ENCODE results near the gene DRICH1.
"Not testable (repeated sequence)": the region's sequence is repeated elsewhere in the genome, so short reads cannot be mapped to it uniquely, and the experiment has no call there.

Gene DRICH1

DNA sequence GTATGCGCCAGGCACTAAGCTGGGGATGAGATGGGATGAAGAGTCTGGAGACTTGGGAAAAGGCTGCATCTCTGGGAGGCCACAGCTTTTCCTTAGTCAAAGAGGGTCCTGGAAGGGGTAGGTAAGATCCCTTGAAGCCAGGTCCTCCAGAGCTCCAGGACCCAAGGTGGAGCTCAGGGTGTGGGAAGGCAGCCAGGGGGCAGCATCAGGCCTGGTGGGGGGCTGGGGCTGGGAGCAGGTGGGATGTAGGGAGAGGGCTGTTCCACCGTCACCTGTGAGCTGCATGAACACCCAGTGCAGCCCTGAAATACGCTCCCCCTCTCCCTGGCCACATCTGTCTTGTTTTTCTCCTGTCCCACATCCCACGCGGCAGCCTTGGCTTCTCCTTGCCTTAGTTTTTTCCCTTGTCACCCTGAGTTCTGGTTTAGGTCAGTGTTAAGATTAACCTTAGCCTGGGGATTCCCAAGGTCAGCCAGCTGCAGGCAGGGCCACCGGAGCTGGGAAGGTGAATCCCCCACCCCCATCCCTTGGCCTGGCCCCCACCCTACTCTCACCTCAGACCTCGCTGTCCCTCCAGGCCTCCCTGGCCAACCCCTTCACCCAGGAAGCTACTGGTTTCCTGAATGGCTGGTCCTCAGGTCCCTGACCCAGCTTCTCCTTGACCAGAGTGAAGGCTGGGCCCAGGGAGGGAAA lies 34.4 kb downstream of the DRICH1 start:
- not testable (repeated sequence) for DNase-seq

DNA sequence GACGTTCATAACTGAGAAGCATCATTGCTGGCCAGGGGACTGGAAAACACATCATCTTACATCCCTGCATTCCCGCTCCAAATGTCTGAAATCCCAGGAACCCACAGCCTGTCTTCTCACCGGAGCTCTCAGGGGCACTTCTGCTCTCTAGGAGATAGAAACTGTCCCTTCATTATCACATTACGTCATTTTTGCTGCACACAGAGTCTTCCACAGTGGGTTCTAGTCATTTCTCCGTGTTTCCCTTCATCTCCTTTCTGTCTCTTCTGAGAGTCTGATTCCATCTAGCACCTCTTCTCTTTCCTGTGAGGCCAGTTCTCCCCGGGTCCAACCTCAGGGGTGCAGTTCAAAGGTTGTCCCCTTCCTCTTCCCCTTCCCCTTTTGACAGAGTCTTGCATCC lies 36.2 kb downstream of the DRICH1 start:
- not testable (repeated sequence) for DNase-seq

DNA sequence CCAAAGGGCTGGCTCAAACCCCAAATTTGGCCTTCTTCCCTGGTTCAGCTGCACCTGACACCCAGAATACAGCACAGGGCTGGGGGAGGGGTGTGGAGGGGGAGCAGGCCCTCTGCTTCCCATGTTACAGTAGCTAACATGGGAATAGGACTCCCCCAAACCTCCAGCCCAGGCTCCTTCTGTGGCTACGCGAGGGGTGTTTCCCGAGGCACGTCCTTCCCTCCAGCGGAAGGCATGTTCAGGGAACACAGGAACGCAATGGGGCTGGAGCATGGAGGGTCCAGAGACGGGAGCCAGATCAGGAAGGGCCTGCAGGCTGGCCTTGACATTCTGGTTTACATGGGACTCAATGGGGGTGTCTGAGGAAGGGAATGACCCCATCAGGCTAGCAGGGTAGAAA lies 40.3 kb downstream of the DRICH1 start:
- DNase-seq, result no peak

DNA sequence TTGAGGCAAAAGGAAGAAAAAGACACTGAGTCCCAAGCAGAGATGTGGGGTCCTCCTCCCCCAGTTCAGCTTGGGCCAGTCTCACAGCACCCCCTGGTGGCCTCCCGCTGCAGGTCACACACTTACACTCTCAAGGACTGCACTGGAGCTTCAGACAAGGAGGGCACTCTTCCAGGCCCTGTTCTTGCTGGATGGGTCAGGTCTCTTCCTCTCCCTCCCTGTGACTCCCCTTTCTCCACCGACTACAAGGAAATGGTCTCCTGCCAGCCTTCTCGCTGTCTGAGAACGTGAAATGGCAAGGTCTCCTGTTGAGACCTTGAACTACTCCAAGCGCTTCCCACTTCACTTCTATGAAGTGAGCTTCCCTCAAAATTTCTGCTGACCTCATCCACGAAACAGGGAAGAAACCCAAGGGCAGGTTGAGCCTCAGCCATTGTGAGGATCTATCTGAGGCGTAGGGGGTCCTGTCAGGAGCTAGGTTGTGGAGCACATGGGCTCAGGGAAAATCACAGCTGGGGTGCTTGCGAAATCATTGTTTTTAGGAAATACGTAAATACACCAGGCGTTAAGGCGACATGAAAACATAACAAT lies 40.8 kb downstream of the DRICH1 start:
- DNase-seq, result no peak

DNA sequence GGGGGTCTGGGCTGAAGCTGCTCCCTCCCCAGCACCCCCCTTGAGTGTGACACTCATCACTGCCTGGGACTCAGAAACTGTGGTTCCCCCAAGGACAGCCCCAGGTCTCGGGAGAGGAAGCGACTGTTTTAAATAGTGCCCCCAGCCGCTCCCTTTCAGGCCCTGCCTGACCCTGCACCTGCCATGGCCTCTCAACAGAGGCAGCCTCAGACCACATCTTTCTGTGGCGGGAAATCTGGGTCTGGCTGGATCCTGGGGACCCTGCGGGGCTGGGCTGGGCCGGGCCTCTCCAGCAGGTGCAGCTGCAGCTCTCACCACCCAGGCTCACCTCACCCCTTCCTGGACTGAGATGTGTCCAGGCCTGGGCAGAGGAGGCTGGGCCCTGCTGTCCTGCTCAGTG lies 48.3 kb downstream of the DRICH1 start:
- no peak for DNase-seq

DNA sequence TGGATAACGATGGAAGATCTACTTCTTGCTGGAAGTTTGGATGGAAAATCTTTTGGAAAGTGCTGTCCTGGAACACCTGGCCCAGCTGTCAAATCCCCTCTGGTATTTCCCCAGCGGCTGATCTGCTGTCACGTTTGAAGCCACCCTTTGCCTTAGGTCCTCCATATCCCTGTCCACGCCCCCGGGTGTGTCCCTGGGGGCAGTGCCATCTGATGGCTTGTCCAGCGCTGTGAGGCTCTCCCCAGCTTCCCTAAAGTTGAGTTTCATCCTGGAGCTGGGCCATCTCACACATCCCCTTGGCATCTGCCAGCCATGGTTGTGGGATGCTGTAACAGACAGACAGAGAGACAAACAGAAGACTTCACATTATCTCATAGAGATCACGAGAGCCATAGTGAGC lies 49.0 kb downstream of the DRICH1 start:
- no peak for DNase-seq

DNA sequence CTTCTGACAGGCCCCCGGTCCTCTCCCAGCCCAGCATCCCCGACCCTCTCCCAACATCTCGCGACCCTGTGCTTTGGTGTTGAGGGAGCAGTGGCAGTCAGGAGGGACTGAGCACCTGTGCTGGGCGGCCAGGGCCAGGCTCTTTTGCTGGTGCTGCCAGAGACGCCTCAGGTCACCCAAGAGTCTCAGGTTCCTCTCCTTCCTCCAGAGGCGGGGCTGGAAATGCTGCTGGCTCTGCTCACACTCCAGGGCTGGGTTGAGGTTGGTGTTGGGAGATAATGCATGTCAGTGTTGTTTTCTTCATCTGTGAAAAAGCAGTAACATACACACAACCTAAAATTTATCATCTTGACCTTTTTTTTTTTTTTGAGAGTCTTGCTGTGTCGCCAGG lies 50.9 kb downstream of the DRICH1 start:
- DNase-seq, result no peak

DNA sequence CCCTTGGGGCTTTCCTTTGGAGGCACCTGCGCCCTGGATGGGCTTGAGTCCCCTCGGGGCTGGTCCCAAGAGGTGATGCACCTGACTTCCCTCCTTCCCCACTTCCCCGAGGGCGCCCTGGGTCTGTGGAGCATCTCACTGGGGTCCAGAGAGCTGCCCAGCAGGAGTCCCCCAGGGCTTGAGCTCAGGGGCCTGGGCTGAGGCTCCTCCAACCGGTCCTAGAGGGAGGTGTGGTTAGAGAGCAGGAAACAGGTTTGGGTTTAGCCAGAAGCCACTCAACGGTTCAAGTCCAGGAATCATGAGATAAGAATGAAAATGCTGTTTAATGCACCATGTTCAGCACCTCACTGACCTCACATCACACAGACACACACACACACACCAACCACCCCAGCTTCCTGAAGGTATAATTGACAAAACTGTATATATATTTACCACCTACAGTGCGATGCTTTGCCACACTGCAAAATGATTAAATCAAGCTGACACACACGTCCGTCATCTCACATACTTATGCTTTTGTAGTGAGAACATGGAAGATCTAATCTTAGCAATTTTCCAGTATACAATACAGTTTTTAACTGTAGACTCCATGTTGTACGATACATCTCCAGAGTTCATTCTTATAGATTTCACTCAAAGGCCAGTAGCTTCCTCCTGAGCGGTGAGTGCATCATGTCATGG lies 51.4 kb downstream of the DRICH1 start:
- no peak for DNase-seq

DNA sequence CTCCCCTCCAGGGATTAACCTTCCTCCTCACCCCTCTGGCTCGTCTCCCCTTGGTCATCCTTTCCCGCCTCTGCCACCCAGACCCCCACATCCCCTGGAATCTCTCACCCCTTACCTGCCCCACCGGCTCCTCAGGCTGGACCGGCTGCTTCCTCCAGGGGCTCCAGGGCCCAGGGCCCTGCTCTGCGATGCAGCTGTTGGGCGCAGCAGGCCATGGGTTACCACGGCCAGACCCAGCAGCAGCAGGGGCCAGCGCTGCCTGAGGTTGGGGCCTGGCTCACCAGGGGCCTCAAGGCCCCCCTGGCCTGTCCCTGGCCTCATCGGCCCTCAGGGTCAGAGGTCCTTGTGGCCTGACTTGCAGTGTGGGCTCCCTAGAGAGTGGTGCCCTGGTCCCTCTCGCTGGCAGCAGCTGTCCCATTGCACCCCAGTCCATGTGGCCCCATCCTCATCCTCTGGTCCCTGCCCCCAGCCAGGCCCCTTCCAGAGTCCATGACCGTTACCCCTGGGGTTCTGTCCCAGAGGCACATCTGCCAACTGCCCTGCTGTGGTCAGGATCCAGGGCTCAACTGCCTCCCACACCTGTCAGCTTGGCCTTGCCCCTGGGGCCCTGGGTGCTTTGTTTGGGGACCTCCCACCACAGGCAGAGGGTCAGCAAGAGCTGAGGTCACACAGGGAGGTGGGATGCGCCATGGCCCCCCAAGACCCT lies 52.1 kb downstream of the DRICH1 start, which contains the start of gene IGLL1:
Gene IGLL1, minus strand, starts transcription at position 421 of the 706 bp plus-strand sequence. Its CDS starts 100 bp downstream, at position 321.
- no peak for DNase-seq

DNA sequence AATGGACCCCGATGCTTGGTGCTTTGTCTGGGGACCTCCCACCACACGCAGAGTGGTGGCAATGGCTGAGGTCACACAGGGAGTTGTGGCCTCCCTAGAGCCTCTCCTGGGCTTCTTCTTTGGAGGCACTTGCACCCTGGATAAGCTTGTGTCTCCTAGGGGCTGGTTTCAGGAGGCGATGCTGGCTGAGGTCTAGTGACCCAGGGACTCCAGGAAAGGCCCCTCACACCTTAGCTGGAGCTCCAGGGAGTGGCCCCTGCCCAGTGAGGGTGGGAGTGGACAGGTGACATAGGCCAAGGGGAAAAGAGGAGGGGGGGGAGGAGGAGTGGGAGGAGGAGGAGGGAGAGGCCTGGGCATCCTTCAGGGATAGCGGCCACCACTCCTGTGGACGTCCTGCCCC lies 52.8 kb downstream of the DRICH1 start:
- DNase-seq, result no peak

DNA sequence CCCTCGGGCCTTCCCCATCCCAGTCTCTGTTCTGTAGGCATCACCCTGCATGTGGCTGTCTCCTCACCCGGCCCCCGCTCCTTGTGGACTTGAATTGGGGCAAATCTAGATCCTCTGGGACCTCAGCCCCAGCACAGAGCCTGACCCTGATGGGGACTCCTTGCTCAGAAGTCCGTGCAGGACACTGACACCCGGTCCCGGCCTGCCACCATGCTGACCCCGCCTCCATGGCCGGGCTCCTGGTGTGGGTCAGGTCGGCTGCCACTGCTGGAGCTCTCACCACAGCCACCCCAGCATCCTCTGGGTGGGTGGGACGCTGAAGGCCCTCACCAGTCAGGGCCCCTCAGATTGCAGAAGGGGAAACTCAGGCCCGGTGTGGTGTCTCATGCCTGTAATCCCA lies 53.8 kb downstream of the DRICH1 start:
- DNase-seq, result no peak

DNA sequence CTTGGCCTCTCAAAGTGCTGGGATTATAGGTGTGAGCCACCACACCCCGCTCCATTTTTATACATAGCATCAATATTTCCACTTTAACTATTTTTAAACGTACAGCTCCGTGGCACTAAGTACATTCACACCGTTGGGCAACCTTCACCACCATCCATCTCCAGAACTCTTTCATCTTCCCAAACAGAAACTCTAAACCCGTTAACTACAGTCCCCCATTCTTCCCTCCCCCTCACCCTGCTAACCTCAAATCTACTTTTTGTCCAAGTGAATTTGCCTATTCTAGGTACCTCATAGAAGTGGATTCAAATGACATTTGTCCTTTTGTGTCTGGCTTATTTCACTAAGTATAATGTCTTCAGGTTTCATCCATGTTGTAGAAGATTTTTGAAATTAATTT lies 55.4 kb downstream of the DRICH1 start:
- DNase-seq, result no peak

DNA sequence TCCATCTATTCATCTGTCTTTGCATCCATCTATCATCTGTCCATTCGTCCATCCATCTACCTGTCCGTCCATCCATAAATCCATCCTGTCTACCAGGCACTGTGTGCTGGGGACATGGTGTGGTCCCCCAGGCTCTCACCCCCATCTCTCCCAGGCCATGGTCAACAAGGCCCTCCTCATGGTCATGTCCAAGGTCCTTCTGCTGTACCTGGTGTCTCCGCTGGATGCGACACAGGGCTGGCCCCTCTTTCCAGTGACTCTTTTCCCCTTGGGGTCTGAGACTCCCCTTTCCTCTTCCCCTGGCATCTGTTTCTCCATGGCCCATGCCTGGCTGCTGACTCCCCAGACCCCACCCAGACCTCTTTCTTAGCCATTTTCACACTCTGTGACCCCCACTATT lies 56.5 kb downstream of the DRICH1 start:
- no peak for DNase-seq

DNA sequence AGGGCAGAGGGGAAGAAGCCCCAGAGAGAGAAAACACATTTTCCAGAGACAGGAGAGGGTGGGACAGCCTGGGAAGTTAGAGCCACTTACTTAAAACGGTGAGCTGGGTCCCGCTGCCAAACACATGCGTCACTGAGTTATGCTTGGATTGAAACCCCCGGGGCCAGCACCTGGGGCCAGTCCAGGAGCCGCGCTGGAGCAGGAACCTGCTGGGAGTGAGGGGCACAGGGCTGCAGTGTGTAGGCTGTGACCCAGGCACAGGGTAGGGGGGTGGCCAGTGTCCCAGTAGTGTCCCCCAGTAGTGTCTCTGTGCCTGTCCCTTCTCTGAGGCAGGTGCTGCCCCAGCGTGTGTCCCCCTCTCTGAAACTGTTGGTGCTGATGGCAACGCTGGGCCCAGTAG lies 57.2 kb downstream of the DRICH1 start:
- no peak for DNase-seq

DNA sequence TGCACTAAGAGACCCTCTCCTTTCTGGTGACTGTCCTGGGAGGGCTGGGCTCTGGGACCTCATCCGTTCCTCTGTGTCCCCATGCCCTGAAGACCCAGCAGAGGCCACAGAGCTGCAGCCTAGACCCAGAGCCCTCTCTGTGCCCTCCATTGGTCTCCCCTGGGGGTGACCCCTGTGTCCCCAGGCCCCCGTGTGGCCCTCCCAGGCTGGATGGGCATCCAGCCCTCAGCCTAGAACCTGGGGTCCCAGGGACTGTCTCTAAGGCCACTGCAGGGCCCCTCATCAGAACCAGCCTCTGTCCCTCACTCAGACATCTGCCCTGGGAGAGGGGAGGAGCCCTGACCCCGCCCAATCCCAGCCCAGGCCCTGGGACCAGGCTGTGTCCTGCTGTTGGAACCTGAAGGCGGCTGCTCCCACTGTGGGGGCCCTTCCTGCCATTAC lies 57.7 kb downstream of the DRICH1 start:
- DNase-seq, result no peak

DNA sequence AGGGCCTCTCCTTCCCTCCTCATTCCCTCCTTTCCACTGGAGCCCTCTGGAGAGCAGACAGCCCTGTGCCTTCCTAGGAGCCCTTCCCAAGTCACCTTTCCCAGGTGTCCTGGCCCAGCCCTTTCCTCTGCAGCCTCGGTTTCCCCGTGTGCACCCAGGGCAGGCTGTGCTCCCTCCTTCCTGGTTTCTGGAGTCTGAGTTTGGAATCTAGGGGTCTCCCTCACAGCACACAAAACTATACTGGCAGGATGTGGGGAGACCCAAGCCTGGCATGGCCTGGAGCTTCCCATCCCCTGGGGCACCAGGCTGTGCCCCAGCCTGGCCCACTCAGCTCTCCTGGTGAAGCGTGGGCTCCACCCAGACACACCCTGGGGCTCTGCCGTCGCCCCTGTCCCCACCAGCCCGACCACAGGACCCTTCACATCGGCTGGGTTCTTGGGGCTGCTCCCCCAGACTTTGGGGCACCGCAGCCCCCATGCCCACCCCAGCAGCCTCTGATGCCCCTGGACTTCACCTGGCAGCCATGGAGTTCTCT lies 58.4 kb downstream of the DRICH1 start:
- DNase-seq, result not testable (repeated sequence)

DNA sequence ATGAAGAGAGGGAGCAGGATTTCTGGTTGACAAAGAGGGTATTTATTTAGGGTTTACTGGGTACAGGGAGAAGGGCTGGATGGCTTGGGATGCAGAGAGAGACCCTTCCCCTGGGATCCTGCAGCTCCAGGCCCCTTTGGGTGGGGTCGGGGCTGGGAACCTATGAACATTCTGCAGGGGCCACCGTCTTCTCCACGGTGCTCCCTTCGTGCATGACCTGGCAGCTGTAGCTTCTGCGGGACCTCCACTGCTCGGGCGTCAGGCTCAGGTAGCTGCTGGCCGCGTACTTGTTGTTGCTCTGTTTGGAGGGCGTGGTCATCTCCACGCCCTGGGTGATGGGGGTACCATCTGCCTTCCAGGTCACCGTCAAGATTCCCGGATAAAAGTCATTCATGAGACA lies 59.0 kb downstream of the DRICH1 start:
- DNase-seq, result not testable (repeated sequence)

DNA sequence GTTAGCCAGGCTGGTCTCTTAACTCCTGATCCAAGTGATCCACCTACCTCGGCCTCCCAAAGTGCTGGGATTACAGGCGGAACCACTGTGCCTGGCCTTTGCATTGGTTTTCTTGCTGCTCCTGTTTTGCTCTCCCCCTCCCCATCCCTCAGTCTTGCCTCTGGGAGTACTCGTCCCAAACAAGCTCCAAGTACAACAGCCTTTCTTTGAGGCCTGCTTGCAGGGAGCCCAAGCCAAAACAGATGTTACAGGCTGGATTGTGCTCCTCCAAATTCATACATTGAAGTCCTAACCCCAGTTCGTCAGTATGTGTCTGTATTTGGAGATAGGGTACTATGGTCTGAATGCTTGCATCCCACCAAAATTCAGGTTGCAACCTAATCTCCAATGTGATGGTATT lies 60.6 kb downstream of the DRICH1 start:
- DNase-seq, result no peak

DNA sequence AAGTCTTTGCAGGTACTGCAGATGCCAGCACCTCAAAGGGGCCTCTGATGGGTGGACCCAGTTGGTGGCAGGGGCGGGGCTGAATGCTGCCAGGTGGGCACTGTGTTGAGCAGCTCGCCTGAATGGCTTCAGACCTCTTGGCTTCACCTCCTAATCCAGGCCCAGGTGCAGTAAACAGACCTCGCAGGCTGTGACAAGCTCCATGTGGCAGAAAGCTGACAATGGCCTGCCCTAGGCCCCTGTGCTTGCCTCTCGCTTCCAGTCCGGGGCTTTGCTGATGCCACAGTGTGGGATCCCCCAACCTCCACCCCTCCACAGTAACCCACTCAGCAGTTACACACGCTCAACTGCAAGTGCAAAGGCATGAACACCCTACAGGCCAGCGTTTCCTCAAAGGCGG lies 61.4 kb downstream of the DRICH1 start:
- DNase-seq, result no peak

DNA sequence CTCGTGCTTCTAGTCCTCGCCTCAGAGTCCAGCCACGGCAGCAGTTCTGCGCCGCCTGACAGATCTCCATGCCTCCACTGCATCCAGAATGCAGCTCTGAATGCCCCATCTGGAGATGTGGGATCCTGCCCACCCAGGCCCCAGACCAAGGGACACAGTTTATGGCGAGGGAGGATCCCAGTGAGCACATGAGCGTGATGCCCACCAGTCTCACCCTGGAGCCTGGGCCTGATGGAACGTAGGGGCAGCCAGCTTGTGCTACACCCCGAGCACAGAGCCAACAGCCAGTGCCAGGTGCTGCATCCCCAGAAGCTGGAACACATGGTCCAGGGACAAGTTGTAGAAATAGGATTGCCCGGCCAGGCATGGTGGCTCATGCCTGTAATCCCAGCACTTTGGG lies 62.4 kb downstream of the DRICH1 start:
- no peak for DNase-seq

DNA sequence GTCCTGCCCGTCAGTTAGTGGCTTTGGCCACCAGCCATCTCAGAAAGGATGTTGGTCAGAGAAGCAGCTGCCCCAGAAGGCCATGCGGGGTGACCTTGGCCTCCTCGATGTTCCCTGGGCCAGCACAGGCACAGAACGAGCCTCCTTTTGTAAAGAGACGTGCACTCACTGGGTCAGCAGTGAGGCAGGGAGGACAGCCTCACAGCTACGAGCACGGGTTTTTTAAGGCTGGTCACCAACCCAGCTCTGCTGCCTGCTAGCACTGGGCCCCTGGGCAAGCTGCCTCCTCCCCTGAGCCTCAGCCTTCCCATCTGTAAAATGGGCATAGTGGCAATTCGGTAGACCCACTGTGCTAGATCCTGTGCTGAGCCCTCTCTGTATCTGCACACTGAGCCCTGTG lies 62.8 kb downstream of the DRICH1 start:
- no peak for DNase-seq

DNA sequence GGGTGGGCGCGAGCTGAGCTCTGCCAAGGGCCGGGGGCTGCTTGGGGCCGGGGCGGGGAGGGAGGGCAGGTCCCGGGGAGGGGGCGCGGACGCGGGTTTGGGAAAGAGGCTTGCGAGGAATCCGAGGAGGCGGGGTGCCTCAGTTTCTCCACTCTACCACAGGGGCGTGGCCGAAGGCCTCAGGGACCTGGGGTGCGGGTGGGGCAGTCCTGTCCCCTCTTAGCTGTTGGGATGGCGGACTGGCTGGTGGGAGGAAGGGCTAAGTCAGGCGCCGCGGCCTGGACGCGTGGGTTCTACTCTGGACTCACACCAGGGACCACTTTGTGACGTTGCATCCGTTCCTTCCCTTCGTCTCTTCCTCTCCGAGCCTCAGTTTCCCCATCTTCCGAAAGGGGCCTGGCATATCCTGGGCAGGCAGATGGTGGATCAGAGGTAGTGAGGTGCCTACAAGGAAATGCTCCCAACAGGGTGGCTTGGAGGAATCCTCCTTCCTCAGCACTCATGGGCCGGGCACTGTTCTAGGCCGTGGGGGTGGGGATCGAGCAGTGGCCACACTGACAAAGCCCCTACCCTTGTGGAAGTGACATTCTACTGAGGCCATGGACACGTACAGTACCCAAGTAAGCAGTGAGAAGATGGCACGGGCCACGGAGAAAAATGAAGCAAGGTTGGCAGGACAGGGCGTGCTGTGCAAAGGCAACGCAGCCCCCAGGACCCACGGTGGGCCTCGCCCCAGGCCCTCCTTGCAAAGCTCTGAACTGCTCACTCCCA lies 65.2 kb downstream of the DRICH1 start:
- DNase-seq, result no peak

Measured in DMS 273 treated with DMSO at 0.1 percent for 48 hours (cell line).